Measurements from ENCODE around the gene MAP3K3.

The MAP3K3 gene

GRCh38 chr17:63703029-63703428, 80.8 kb downstream of the MAP3K3 start:
- Histone ChIP-seq H3K27ac (ENCODE audit: low read depth, low read length) (no peak overlapping the region), H3K4me3 (ENCODE audit: low read depth in 1 of 5, low read length in 5 of 5) (no peak overlapping the region), H3K9ac (ENCODE audit: low read length in 5 of 5) (no peak overlapping the region), H3K36me3 (ENCODE audit: control insufficient read depth in 5 of 5, insufficient read depth in 5 of 5, low read length in 5 of 5) (peaks cover 0 to 51% (median 44%) of the 10 kb centered on the region in 5 donors), H3K27me3 (ENCODE audit: control insufficient read depth in 5 of 5, insufficient read depth in 4 of 5, low read length in 5 of 5) (no peaks in the 10 kb centered on the region), H3K4me1 (ENCODE audit: control insufficient read depth in 5 of 5, insufficient read depth in 5 of 5, low read length in 5 of 5) (peaks cover 4 to 34% (median 26%) of the 10 kb centered on the region in 5 donors), H3K9me3 (ENCODE audit: control insufficient read depth in 5 of 5, low read length in 5 of 5) (no peaks in the 10 kb centered on the region)

GRCh38 chr17:63703556-63704258, 81.5 kb downstream of the MAP3K3 start:
- Histone ChIP-seq H3K27ac (ENCODE audit: low read depth, low read length) (no peak overlapping the region), H3K4me3 (ENCODE audit: low read depth in 1 of 5, low read length in 5 of 5) (no peak overlapping the region), H3K9ac (ENCODE audit: low read length in 5 of 5) (no peak overlapping the region), H3K4me1 (ENCODE audit: control insufficient read depth in 5 of 5, insufficient read depth in 5 of 5, low read length in 5 of 5) (peaks cover 4 to 27% (median 20%) of the 10 kb centered on the region in 5 donors), H3K36me3 (ENCODE audit: control insufficient read depth in 5 of 5, insufficient read depth in 5 of 5, low read length in 5 of 5) (peaks cover under 1 to 57% (median 46%) of the 10 kb centered on the region in 5 donors), H3K9me3 (ENCODE audit: control insufficient read depth in 5 of 5, low read length in 5 of 5) (no peaks in the 10 kb centered on the region), H3K27me3 (ENCODE audit: control insufficient read depth in 5 of 5, insufficient read depth in 4 of 5, low read length in 5 of 5) (no peaks in the 10 kb centered on the region)

DNA sequence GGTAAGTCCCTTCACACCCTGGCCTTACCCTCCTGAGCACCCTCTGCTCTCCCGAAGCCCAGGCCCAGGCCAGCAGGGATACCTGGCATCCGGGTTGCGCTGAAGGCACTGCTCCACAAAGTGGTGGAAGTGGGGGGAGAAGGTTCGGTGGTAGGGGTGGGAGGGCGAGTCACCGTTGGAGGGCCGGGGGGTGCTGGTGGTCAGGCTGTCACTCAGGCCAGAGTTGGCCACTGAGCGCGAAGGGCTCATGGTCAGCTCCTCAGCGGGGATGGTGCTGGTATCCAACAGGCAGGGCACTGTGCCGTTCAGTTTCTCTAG, 82.0 kb downstream of the MAP3K3 start:
- Histone ChIP-seq H3K27ac (ENCODE audit: low read depth, low read length) (no peak overlapping the region), H3K36me3 (ENCODE audit: control insufficient read depth in 5 of 5, insufficient read depth in 5 of 5, low read length in 5 of 5) (peaks cover 4 to 63% (median 52%) of the 10 kb centered on the region in 5 donors), H3K9me3 (ENCODE audit: control insufficient read depth in 5 of 5, low read length in 5 of 5) (no peaks in the 10 kb centered on the region), H3K4me3 (ENCODE audit: low read depth in 1 of 5, low read length in 5 of 5) (no peak overlapping the region), H3K27me3 (ENCODE audit: control insufficient read depth in 5 of 5, insufficient read depth in 4 of 5, low read length in 5 of 5) (no peaks in the 10 kb centered on the region), H3K9ac (ENCODE audit: low read length in 5 of 5) (no peak overlapping the region), H3K4me1 (ENCODE audit: control insufficient read depth in 5 of 5, insufficient read depth in 5 of 5, low read length in 5 of 5) (peaks cover 4 to 22% (median 15%) of the 10 kb centered on the region in 5 donors)

- Histone ChIP-seq H3K27ac (ENCODE audit: low read depth, low read length) (no peak overlapping the region), H3K36me3 (ENCODE audit: control insufficient read depth in 5 of 5, insufficient read depth in 5 of 5, low read length in 5 of 5) (peaks cover 10 to 69% (median 58%) of the 10 kb centered on the region in 5 donors), H3K4me1 (ENCODE audit: control insufficient read depth in 5 of 5, insufficient read depth in 5 of 5, low read length in 5 of 5) (peaks cover 4 to 19% (median 14%) of the 10 kb centered on the region in 5 donors), H3K27me3 (ENCODE audit: control insufficient read depth in 5 of 5, insufficient read depth in 4 of 5, low read length in 5 of 5) (no peaks in the 10 kb centered on the region), H3K9me3 (ENCODE audit: control insufficient read depth in 5 of 5, low read length in 5 of 5) (no peaks in the 10 kb centered on the region), H3K9ac (ENCODE audit: low read length in 5 of 5) (no peak overlapping the region), H3K4me3 (ENCODE audit: low read depth in 1 of 5, low read length in 5 of 5) (no peak overlapping the region)
These were observed 82.6 kb downstream of the MAP3K3 start for GRCh38 chr17:63704836-63705235.

DNA sequence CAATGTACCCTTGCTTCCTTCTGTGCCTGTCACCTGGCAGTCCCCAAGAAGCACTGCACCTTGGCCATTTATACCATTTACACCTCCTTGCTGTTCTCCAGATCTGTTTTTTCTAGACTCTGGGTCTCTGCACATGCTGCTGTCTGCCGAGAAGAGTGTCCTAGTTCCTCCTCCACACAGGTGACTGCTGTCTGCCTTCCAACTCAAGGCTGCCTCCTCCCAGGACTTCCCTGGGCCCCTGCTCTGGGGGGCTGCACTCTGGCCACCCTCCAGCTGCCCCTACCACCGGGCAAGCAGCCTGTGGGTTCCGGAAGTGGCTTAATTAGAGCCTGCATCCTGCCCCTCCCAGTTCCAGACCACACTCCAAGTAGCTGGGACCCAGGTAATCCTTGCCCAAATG, 83.4 kb downstream of the MAP3K3 start:
- no peaks in the 10 kb centered on the region for H3K9me3 ChIP-seq (ENCODE audit: control insufficient read depth in 5 of 5, low read length in 5 of 5)
- peaks cover 4 to 15% (median 12%) of the 10 kb centered on the region in 5 donors for H3K4me1 ChIP-seq (ENCODE audit: control insufficient read depth in 5 of 5, insufficient read depth in 5 of 5, low read length in 5 of 5)
- H3K9ac ChIP-seq (ENCODE audit: low read length in 5 of 5) = no peak overlapping the region
- peaks cover 13 to 77% (median 64%) of the 10 kb centered on the region in 5 donors for H3K36me3 ChIP-seq (ENCODE audit: control insufficient read depth in 5 of 5, insufficient read depth in 5 of 5, low read length in 5 of 5)
- H3K4me3 ChIP-seq (ENCODE audit: low read depth in 1 of 5, low read length in 5 of 5) = no peak overlapping the region
- H3K27me3 ChIP-seq (ENCODE audit: control insufficient read depth in 5 of 5, insufficient read depth in 4 of 5, low read length in 5 of 5) = no peaks in the 10 kb centered on the region
- no peak overlapping the region for H3K27ac ChIP-seq (ENCODE audit: low read depth, low read length)

DNA sequence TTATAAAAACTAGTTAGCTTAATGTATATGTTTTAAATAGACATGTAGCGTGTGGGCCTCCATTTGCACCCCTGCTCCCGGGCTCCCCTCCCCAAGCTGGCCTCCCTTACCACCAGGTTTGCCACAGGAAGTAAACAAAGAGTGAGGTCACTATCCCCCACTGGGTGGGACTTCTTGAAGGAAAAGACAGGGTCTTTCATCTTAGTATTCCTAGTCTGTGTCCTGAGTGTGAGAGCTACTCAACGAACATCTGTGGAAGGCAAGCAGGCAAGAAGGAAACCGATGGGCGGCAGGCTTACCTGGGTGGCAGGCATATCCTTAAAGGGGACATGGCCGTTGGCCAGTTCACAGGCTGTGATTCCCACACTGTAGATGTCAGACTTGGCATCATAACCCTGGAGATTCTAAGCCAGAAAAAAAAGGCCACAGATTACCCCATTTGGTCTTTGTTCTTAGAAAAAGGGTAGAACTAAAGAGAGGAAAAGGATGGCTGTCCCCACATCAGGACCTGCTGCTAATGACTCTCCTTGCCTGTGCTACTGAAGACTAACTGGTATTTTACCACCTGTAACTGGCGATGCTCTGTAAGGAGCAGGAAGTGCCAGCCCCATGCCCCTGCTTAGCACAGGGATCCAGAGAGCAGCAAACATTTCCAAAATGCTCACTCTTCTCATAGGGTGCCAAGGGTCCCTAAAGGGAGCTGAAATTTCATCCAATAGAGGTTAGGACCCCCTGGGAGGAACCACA, 84.3 kb downstream of the MAP3K3 start:
- Histone ChIP-seq H3K27me3 (ENCODE audit: control insufficient read depth in 5 of 5, insufficient read depth in 4 of 5, low read length in 5 of 5) (no peaks in the 10 kb centered on the region), H3K9ac (ENCODE audit: low read length in 5 of 5) (no peak overlapping the region), H3K4me1 (ENCODE audit: control insufficient read depth in 5 of 5, insufficient read depth in 5 of 5, low read length in 5 of 5) (peaks cover 0 to 7% (median 4%) of the 10 kb centered on the region in 5 donors), H3K4me3 (ENCODE audit: low read depth in 1 of 5, low read length in 5 of 5) (no peak overlapping the region), H3K27ac (ENCODE audit: low read depth, low read length) (no peak overlapping the region), H3K9me3 (ENCODE audit: control insufficient read depth in 5 of 5, low read length in 5 of 5) (no peaks in the 10 kb centered on the region), H3K36me3 (ENCODE audit: control insufficient read depth in 5 of 5, insufficient read depth in 5 of 5, low read length in 5 of 5) (peaks cover 13 to 84% (median 69%) of the 10 kb centered on the region in 5 donors)

DNA sequence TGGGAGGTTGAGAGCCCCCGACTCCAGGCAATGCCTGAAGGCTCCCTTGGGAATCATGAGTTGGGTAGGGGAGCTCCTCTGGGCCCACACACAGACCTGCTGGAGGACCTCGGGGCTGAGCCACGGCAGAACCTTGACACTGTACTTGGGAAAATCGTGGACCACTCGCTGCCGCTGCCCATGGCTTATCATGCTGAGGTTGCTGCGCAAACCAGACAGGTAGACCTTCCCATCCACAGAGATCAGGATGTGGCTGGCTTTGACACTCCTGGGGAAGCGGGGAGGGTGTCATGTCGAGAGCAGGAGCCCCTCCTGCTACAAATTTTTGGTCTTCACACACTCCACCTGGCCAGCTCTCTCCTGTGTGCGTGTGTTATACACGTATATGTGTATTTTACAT, 84.9 kb downstream of the MAP3K3 start:
- Histone ChIP-seq H3K4me1 (ENCODE audit: control insufficient read depth in 5 of 5, insufficient read depth in 5 of 5, low read length in 5 of 5) (peaks cover 0 to 3% (median under 1%) of the 10 kb centered on the region in 5 donors), H3K27ac (ENCODE audit: low read depth, low read length) (no peak overlapping the region), H3K27me3 (ENCODE audit: control insufficient read depth in 5 of 5, insufficient read depth in 4 of 5, low read length in 5 of 5) (no peaks in the 10 kb centered on the region), H3K9ac (ENCODE audit: low read length in 5 of 5) (no peak overlapping the region), H3K4me3 (ENCODE audit: low read depth in 1 of 5, low read length in 5 of 5) (no peak overlapping the region), H3K36me3 (ENCODE audit: control insufficient read depth in 5 of 5, insufficient read depth in 5 of 5, low read length in 5 of 5) (peaks cover 13 to 91% (median 75%) of the 10 kb centered on the region in 5 donors), H3K9me3 (ENCODE audit: control insufficient read depth in 5 of 5, low read length in 5 of 5) (no peaks in the 10 kb centered on the region)

DNA sequence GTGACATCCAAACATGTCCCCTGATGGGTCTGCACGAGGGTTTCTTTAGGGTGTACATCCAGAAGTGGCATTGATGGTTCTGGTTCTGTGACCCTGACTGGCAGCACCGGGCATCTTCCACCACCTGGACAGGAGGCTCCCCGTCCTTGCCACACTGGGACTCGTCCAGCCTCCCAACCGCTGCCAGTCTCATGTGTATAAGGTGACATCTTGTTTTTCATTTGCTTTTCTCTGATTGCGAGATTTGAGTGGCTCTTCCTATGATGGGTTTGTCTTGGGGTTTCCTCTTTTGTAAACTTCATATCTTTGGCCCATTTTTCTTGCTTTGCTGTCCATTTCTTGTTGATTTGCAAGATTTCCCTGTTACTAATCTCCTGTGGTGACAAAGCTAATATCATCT, 86.9 kb downstream of the MAP3K3 start:
- Histone ChIP-seq H3K4me1 (ENCODE audit: control insufficient read depth in 5 of 5, insufficient read depth in 5 of 5, low read length in 5 of 5) (peaks cover 0 to 3% (median 0%) of the 10 kb centered on the region in 5 donors), H3K9me3 (ENCODE audit: control insufficient read depth in 5 of 5, low read length in 5 of 5) (no peaks in the 10 kb centered on the region), H3K36me3 (ENCODE audit: control insufficient read depth in 5 of 5, insufficient read depth in 5 of 5, low read length in 5 of 5) (peaks cover 19 to 92% (median 77%) of the 10 kb centered on the region in 5 donors)

DNA sequence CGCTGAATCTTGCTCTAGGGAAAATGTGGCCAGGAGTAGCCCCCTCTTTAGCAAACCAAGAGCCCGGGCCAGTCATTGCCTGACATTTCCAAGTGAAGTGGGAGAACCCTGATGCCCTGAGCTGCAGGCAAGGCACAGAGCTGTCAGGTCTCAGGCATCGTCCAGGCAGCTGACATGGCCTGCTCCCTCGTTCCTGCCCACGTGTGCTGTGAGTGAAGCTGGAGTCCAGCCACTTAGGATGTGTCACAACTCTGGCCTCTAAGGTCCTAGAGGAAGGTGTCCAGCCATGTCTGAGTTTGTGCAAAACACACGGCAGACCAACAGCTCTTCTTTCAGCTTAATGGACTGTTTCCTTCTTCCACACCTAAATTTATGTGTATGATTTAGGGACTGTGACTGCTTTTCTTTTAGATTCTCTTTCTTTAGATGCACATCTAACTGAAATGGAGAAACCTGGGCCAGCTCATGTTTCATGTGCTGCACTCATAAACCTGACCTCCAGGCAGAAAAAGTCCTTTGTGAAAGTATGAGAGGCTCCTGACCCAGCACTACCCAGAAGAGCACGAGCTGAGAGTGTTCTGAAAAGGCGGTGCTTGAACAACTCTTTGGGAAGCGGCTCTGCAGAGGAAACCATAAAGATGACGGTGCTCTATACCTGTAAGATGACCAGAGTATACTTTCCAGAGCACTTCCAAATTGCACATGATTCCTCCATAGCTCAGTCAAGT, 92.5 kb downstream of the MAP3K3 start:
- H3K36me3 ChIP-seq (ENCODE audit: control insufficient read depth in 5 of 5, insufficient read depth in 5 of 5, low read length in 5 of 5) = peaks cover 21 to 68% (median 45%) of the 10 kb centered on the region in 5 donors
- H3K27me3 ChIP-seq (ENCODE audit: control insufficient read depth in 5 of 5, insufficient read depth in 4 of 5, low read length in 5 of 5) = no peaks in the 10 kb centered on the region
- no peak overlapping the region for H3K4me3 ChIP-seq (ENCODE audit: low read depth in 1 of 5, low read length in 5 of 5)
- no peak overlapping the region for H3K27ac ChIP-seq (ENCODE audit: low read depth, low read length)
- no peaks in the 10 kb centered on the region for H3K9me3 ChIP-seq (ENCODE audit: control insufficient read depth in 5 of 5, low read length in 5 of 5)
- H3K9ac ChIP-seq (ENCODE audit: low read length in 5 of 5) = no peak overlapping the region
- H3K4me1 ChIP-seq (ENCODE audit: control insufficient read depth in 5 of 5, insufficient read depth in 5 of 5, low read length in 5 of 5) = peaks cover 0 to 9% (median 0%) of the 10 kb centered on the region in 5 donors

More for the DNA sequence above, 86.9 kb downstream of the MAP3K3 start:
- no peaks in the 10 kb centered on the region for H3K27me3 ChIP-seq (ENCODE audit: control insufficient read depth in 5 of 5, insufficient read depth in 4 of 5, low read length in 5 of 5)
- no peak overlapping the region for H3K27ac ChIP-seq (ENCODE audit: low read depth, low read length)
- H3K9ac ChIP-seq (ENCODE audit: low read length in 5 of 5) = no peak overlapping the region
- H3K4me3 ChIP-seq (ENCODE audit: low read depth in 1 of 5, low read length in 5 of 5) = no peak overlapping the region

GRCh38 chr17:63716426-63716825, 94.2 kb downstream of the MAP3K3 start:
- Histone ChIP-seq H3K9me3 (ENCODE audit: control insufficient read depth in 5 of 5, low read length in 5 of 5) (no peaks in the 10 kb centered on the region), H3K27me3 (ENCODE audit: control insufficient read depth in 5 of 5, insufficient read depth in 4 of 5, low read length in 5 of 5) (no peaks in the 10 kb centered on the region), H3K9ac (ENCODE audit: low read length in 5 of 5) (no peak overlapping the region)

More at GRCh38 chr17:63716426-63716825, 94.2 kb downstream of the MAP3K3 start:
- Histone ChIP-seq H3K4me1 (ENCODE audit: control insufficient read depth in 5 of 5, insufficient read depth in 5 of 5, low read length in 5 of 5) (peaks cover 0 to 9% (median 0%) of the 10 kb centered on the region in 5 donors), H3K36me3 (ENCODE audit: control insufficient read depth in 5 of 5, insufficient read depth in 5 of 5, low read length in 5 of 5) (peaks cover 17 to 52% (median 30%) of the 10 kb centered on the region in 5 donors), H3K27ac (ENCODE audit: low read depth, low read length) (no peak overlapping the region), H3K4me3 (ENCODE audit: low read depth in 1 of 5, low read length in 5 of 5) (no peak overlapping the region)
